Left ventricle myocardium inferior (tissue), 1 donor: ENCODE measurements around the gene UCHL1. TPM values are rescaled to one million over a fixed set of nuclear protein-coding genes. Genes with fewer than 3 reads are reported as not detected.
A peak's percentile ranks its signal among the peaks of the same experiment; 100 is the strongest.

Experiments used
- DNase-seq: peaks from one replicate; pipeline ENCODE4 v3.0.0-alpha.2; 2020
- H3K27ac ChIP-seq: fragments of 200-600 bp; replicated peaks from 2 replicates; pipeline ENCODE4 v1.8.0; 2021
- H3K27me3 ChIP-seq: fragments of 200-600 bp; 2 replicates; pipeline ENCODE4 v1.8.0; 2021; ENCODE audit warnings: low read depth
- H3K36me3 ChIP-seq: fragments of 200-600 bp; 2 replicates; pipeline ENCODE4 v1.8.0; 2021
- H3K4me1 ChIP-seq: fragments of 200-600 bp; 2 replicates; pipeline ENCODE4 v1.8.0; 2021
- H3K4me3 ChIP-seq: fragments of 200-600 bp; 2 replicates; pipeline ENCODE4 v1.8.0; 2021; ENCODE audit warnings: mild to moderate bottlenecking, moderate library complexity
- H3K9me3 ChIP-seq: fragments of 200-600 bp; replicated peaks from 2 replicates; pipeline ENCODE4 v1.8.0; 2021
- intact Hi-C: fragments of 100-400 bp; cut with micrococcal nuclease; formaldehyde crosslinking; loops from one replicate; pipeline ENCODE4 v1.11.0; 2022
- total RNA-seq: library from RNA; stranded (reverse); fragmentation: NEBNext Ultra II Directional; extraction: Animal tissue kit (Norgen Biotek cat#: 25700); gene quantifications from one replicate; pipeline ENCODE4 v1.2.1, GENCODE V29; 2021
- TF ChIP-seq, protein P1 (sequence below): fragments of 200-600 bp; IDR thresholded peaks from 2 replicates; pipeline ENCODE4 v1.8.0; 2021; ENCODE audit warnings: antibody characterized with exemption, mild to moderate bottlenecking, borderline replicate concordance
- donor health status: DM: no; HTN: yes; CAD: no; lungs with severe emphysema.

The UCHL1 gene
- total RNA-seq, 1 donor from 2014 or later = 35.2 TPM

DNA sequence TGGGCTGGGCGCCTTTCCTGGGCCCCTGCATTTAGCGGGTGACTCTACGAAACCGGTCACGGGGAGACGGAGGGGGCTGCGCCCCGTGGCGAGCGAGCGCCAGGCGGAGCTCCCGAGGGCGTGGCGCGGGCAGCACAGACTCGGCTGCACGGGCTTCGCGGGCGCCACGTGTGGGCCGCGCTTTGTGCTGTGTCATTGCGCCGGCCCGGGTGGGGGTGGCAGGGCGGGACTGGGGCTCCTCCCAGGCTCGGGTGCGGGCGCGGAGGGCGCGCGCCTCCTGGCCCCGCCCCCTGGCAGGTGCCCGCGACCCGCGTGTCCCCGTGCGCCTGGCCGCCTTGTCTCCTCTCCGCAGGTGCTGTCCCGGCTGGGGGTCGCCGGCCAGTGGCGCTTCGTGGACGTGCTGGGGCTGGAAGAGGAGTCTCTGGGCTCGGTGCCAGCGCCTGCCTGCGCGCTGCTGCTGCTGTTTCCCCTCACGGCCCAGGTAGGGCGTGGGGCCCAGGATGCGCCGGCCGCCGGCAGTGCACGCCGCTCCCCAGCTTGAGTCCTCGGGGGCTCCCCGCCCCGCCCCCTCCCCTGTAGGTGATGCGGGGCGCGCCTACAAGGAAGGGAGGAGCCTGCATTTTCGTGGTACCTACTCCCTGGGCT, 651 bp downstream of the UCHL1 start:
- intact Hi-C loops = no loop called here
- Histone ChIP-seq H3K36me3 (no peaks in the 10 kb centered on the region), H3K27ac (no peak overlapping the region), H3K9me3 (no peaks in the 10 kb centered on the region), H3K4me3 (peak overlapping the region; percentile 70), H3K27me3 (peaks cover 69% of the 10 kb centered on the region), H3K4me1 (peaks cover 21% of the 10 kb centered on the region)
- peak; percentile 22 for DNase-seq
- TF ChIP-seq, protein P1, sequence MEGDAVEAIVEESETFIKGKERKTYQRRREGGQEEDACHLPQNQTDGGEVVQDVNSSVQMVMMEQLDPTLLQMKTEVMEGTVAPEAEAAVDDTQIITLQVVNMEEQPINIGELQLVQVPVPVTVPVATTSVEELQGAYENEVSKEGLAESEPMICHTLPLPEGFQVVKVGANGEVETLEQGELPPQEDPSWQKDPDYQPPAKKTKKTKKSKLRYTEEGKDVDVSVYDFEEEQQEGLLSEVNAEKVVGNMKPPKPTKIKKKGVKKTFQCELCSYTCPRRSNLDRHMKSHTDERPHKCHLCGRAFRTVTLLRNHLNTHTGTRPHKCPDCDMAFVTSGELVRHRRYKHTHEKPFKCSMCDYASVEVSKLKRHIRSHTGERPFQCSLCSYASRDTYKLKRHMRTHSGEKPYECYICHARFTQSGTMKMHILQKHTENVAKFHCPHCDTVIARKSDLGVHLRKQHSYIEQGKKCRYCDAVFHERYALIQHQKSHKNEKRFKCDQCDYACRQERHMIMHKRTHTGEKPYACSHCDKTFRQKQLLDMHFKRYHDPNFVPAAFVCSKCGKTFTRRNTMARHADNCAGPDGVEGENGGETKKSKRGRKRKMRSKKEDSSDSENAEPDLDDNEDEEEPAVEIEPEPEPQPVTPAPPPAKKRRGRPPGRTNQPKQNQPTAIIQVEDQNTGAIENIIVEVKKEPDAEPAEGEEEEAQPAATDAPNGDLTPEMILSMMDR = no peak

DNA sequence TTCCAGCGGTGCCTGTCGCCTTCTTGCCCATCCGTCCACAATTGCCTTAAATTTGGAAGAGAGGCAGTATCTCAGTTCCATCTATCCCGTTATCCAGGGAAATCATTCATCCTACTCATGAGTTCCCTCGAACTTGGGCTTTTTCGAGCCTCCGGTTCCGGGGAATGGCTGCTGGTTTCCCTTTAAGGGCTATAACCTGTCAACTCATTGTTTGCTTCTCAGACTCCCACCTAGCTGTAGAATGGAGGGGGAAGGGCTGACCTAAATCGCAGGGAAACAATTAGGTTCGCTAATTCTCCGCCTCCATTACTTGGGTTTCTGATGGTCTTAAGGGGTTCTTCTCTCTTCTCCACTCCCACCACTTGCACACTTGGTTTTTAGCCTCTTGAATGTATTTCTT, 1.2 kb downstream of the UCHL1 start:
- TF ChIP-seq, protein P1 = no peak
- Histone ChIP-seq H3K36me3 (no peaks in the 10 kb centered on the region), H3K4me3 (peak overlapping the region; percentile 70), H3K9me3 (no peaks in the 10 kb centered on the region), H3K27ac (no peak overlapping the region), H3K4me1 (peaks cover 21% of the 10 kb centered on the region), H3K27me3 (peaks cover 69% of the 10 kb centered on the region)
- intact Hi-C loops = no loop called here
- no peak for DNase-seq

DNA sequence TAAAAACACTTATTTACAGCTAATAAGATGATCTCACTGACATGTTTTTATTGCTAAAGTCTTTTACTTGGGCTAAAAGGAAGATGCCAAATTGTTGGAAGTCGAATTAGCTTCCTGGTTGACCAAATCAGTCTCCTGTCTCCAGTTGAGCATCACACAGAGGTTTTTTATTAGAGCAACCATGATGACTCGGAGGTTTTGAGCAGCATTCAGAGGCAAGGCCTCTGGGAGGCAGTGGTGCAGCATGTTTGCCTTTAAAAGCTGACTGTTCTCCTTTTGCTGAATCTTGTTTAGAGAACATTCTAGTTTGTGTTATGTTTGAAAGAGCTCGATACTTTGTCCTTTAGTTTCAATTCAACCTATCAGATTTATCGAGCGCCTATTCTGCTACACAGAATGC, 2.1 kb downstream of the UCHL1 start:
- intact Hi-C loops = no loop called here

GRCh38 chr4:41260116-41260733, 3.5 kb downstream of the UCHL1 start:
- H3K4me3 ChIP-seq = no peak overlapping the region
- peaks cover 47% of the 10 kb centered on the region for H3K27me3 ChIP-seq
- TF ChIP-seq, protein P1 = no peak
- H3K27ac ChIP-seq = no peak overlapping the region
- H3K4me1 ChIP-seq = peaks cover 21% of the 10 kb centered on the region
- H3K36me3 ChIP-seq = no peaks in the 10 kb centered on the region
- no peak for DNase-seq
- intact Hi-C loops = no loop called here
- H3K9me3 ChIP-seq = no peaks in the 10 kb centered on the region

More for the DNA sequence above, 2.1 kb downstream of the UCHL1 start:
- no peak overlapping the region for H3K4me3 ChIP-seq
- no peaks in the 10 kb centered on the region for H3K9me3 ChIP-seq
- no peak overlapping the region for H3K27ac ChIP-seq
- TF ChIP-seq, protein P1 = peak; percentile 48
- peaks cover 21% of the 10 kb centered on the region for H3K4me1 ChIP-seq
- peaks cover 62% of the 10 kb centered on the region for H3K27me3 ChIP-seq
- no peak for DNase-seq
- no peaks in the 10 kb centered on the region for H3K36me3 ChIP-seq

GRCh38 chr4:41262198-41262597, 5.5 kb downstream of the UCHL1 start:
- intact Hi-C loops = no loop called here
- peaks cover 12% of the 10 kb centered on the region for H3K4me1 ChIP-seq
- TF ChIP-seq, protein P1 = no peak
- DNase-seq = no peak
- no peak overlapping the region for H3K4me3 ChIP-seq
- H3K27me3 ChIP-seq = peaks cover 28% of the 10 kb centered on the region
- H3K27ac ChIP-seq = no peak overlapping the region
- H3K36me3 ChIP-seq = no peaks in the 10 kb centered on the region
- H3K9me3 ChIP-seq = no peaks in the 10 kb centered on the region
